Heart left ventricle (tissue), 16 donors: ENCODE data around the gene STXBP5L. TPM values are rescaled to one million over a fixed set of nuclear protein-coding genes. Genes with fewer than 3 reads are reported as not detected.
A peak's percentile ranks its signal among the peaks of the same experiment; 100 is the strongest.

Experiments
- ATAC-seq, 4 donors: fragments of 200-7000 bp; cut with Tn5 transposase; one replicate each; pipeline ENCODE4 v1.9.1; 2020 to 2022; ENCODE audit warnings: moderate library complexity in 4 of 4, mild to moderate bottlenecking in 3 of 4, moderate number of reproducible peaks in 1 of 4
- DNase-seq, 5 donors: peaks; one replicate each; pipeline ENCODE4 v3.0.0-alpha.2; 2020
- H3K27ac ChIP-seq, 12 donors: fragments of 200-600 bp; sonication (generic) in 4 of 12; one replicate each; pipeline versions ENCODE4 v1.5.0 to v1.8.0; 2016 to 2022; ENCODE audit warnings: mild to moderate bottlenecking in 2 of 12
- H3K27me3 ChIP-seq, 9 donors: fragments of 200-600 bp; sonication (generic) in 2 of 9; one replicate each; pipeline versions ENCODE4 v1.5.1 to v1.8.0; 2016 to 2022; ENCODE audit warnings: mild to moderate bottlenecking in 3 of 9
- H3K36me3 ChIP-seq, 9 donors: fragments of 200-600 bp; sonication (generic) in 2 of 9; one replicate each; pipeline versions ENCODE4 v1.5.0 to v1.8.0; 2018 to 2022; ENCODE audit warnings: mild to moderate bottlenecking in 2 of 9
- H3K4me1 ChIP-seq, 12 donors: fragments of 200-600 bp; sonication (generic) in 4 of 12; one replicate each; pipeline versions ENCODE4 v1.5.0 to v1.8.0; 2016 to 2022; ENCODE audit warnings: mild to moderate bottlenecking in 3 of 12
- H3K4me3 ChIP-seq, 12 donors: fragments of 200-600 bp; sonication (generic) in 4 of 12; one replicate each; pipeline versions ENCODE4 v1.5.0 to v1.8.0; 2017 to 2022; ENCODE audit warnings: mild to moderate bottlenecking in 9 of 12, moderate library complexity in 4 of 12
- H3K9me3 ChIP-seq, 12 donors: fragments of 200-600 bp; sonication (generic) in 4 of 12; one replicate each; pipeline versions ENCODE4 v1.5.0 to v1.8.0; 2016 to 2022; ENCODE audit warnings: mild to moderate bottlenecking in 1 of 12
- CTCF ChIP-seq, 12 donors: fragments of 200-600 bp; sonication (generic) in 4 of 12; IDR thresholded peaks; one replicate each; pipeline versions ENCODE4 v1.5.0 to v1.8.0; 2018 to 2022; ENCODE audit warnings: antibody characterized with exemption in 12 of 12, mild to moderate bottlenecking in 5 of 12
- POLR2A ChIP-seq, 2 donors: fragments of 450-650 bp; IDR thresholded peaks; one replicate each; pipeline ENCODE4 v1.6.1; 2017; ENCODE audit warnings: antibody characterized with exemption in 2 of 2, mild to moderate bottlenecking in 2 of 2, moderate library complexity in 2 of 2
- WGBS, 4 donors: extraction: QIAGEN DNeasy Blood & Tissue Kit in 2 of 4; methylation state at CpG; one replicate each; pipeline versions ENCODE4 v1.1.5 to v1.1.7; 2013 to 2018; 5-methylcytosine and 5-hydroxymethylcytosine counted together
- intact Hi-C, 10 donors: fragments of 100-400 bp; cut with DNase I; formaldehyde crosslinking; loops; one replicate each; pipeline versions ENCODE4 v1.11.1 to v1.14.2; 2022
- polyA plus RNA-seq, 2 donors: library from polyadenylated mRNA; stranded (reverse); fragments of 200-250 nt; gene quantifications; one replicate each; pipeline ENCODE4 v1.2.3, GENCODE V29; 2013
- total RNA-seq, 9 donors: library from RNA; depleted of rRNA in 2 of 9; stranded (reverse); fragments of >200 nt in 2 of 9; fragmentation: NEBNext Ultra II Directional in 3 of 9; extraction: Animal tissue kit (Norgen Biotek cat#: 25700) in 3 of 9; gene quantifications; one replicate each; pipeline versions ENCODE4 v1.1.0 to v1.2.4, GENCODE V29; 2016 to 2023
- donor health status: ischemic (EF 13 %, LVEDD 7.1; RV severe dilation, severe dysfunction).
- donor health status: healthy with polysubstance abuse.
- donor health status: DM: no; HTN: yes; CAD: no.
- donor health status: DM: no; HTN: no; CAD: no.
- donor health status: ischemic (EF 25% LVEDD 6.9; RV normal size, moderate dysfunction).
- donor health status: ischemic (EF 25% LVEDD 5.7; RV mildly dilated, moderate dysfunction).
- donor health status: healthy.
- donor health status: DM: yes; HTN: yes; CAD: no.
- donor health status: ischemic (EF 35%, LVEDD 5.7; RV mildly dilated, moderate dysfunction).
- donor health status: nonischemic (EF 11% LVEDD 7.7; RV severe dilation, severe dysfunction).
- donor health status: DM: yes; HTN: yes; CAD: no.
- donor health status: PGD.
- donor health status: ischemic (EF 29% LVEDD 5.4; RV normal size, mild dysfunction).
- donor health status: nonischemic (EF 23%, LVEDD 6.1; RV moderate dilation, normal function).

Gene STXBP5L
- total and polyA plus RNA-seq, 11 donors: 0.10 TPM; not detected in 10

DNA sequence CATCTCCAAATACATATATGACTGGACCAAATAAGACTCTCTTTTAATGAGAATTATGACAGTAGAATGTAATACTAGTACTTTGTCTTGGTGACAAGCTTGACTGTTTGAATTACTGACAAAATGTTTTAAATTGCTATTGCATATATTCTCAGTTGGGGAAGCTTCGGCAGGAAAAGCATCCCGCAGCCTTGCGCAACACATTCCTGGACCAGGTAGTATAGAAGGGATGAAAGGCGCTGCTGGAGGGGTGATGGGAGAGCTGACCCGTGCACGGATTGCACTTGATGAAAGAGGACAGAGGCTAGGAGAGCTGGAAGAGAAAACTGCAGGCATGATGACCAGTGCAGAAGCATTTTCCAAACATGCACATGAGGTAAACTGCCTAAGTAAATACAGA lies 510.2 kb downstream of the STXBP5L start:
- H3K4me1 ChIP-seq: no peaks in the 10 kb centered on the region
- no peaks in the 10 kb centered on the region for H3K36me3 ChIP-seq
- H3K27ac ChIP-seq: no peak overlapping the region
- TF ChIP-seq CTCF (IDR thresholded peaks at IDR 0.05): no peak
- no peak overlapping the region for H3K4me3 ChIP-seq
- 91 to 95% (median 92%) methylated on average over 6 of the region's 6 CpGs for WGBS, 4 donors
- H3K27me3 ChIP-seq: no peaks in the 10 kb centered on the region
- intact Hi-C loops: no loop called here
- no peaks in the 10 kb centered on the region for H3K9me3 ChIP-seq
- no peak for ATAC-seq
- no peak for DNase-seq

GRCh38 chr3:121424549-121424948 lies 516.5 kb downstream of the STXBP5L start:
- Histone ChIP-seq H3K27ac (no peak overlapping the region), H3K36me3 (no peaks in the 10 kb centered on the region), H3K4me3 (no peak overlapping the region), H3K27me3 (no peaks in the 10 kb centered on the region), H3K9me3 (no peaks in the 10 kb centered on the region), H3K4me1 (no peaks in the 10 kb centered on the region)
- intact Hi-C loops: no loop called here
- no peak for DNase-seq
- no peak for TF ChIP-seq CTCF (IDR thresholded peaks at IDR 0.05)
- no peak for TF ChIP-seq POLR2A (IDR thresholded peaks at IDR 0.05)
- no peak for ATAC-seq

DNA sequence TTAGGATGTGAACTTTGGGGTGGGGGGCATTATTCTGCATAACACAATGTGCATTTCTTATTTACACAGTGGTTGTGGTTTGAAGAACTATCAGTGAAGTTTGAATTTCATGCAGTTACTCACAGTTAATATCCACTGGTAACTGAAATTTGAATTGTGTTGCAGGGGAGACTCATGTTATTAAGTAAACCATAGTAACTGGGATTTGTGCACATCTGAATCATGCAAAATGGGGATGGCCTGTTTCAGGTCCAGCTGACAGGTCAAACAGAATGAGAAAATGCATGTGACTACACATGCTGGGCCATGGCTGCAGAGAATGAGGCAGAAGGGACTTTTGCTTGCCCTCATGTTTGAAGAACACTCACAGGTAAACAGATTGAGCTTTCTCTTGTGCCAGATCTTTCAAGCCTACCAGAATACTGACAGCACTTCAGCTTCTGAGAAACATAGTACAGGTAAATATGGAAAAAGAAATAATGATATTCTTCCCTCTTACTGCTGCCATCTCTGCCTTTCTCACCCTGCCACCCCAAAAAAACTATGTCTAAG lies 522.7 kb downstream of the STXBP5L start:
- ATAC-seq (no peak), DNase-seq (no peak)
- TF ChIP-seq CTCF (IDR thresholded peaks at IDR 0.05): no peak
- TF ChIP-seq POLR2A (IDR thresholded peaks at IDR 0.05): no peak
- H3K36me3 ChIP-seq: no peaks in the 10 kb centered on the region
- peaks cover 0 to 15% (median 0%) of the 10 kb centered on the region in 12 donors for H3K4me1 ChIP-seq
- no peak overlapping the region for H3K27ac ChIP-seq
- no peak overlapping the region for H3K4me3 ChIP-seq
- intact Hi-C loops: no loop called here
- no peaks in the 10 kb centered on the region for H3K27me3 ChIP-seq
- H3K9me3 ChIP-seq: no peaks in the 10 kb centered on the region

DNA sequence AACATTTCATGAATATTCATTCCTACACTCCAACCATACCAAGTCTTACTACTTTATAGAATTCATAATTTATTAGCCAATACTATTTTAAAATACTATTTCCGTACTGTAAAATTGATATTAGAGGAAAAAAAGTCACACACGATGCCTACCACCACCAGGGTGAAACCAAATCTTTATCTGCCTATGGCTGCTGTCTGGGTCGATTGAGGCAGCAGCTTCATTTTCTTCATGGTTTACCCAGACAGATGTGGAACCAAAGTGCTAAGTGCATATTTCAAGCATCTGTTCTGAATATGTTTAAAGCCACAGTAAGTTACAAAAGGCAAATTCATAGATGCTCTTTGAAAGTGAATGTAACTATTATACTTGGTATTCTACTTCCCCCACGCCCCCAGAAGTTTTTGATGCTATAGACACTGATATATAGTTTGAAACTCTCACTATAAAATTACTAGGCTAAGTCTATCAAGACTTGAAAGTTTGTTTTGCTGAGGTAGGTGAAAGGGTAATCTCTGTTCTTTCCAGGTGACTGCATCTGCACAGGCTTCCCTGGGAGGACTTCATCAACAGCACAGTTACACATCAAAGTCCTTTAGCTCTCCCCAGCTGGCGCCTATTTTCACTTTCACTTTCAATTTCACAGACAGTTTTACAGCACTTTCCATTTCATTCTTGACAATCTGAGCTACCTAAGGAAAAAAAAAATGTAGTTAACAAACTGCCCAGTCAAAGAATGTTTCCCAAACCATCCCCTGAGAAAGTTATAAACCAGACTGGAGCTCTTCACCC lies 523.9 kb downstream of the STXBP5L start:
- DNase-seq (peak in 1 of 5 donors; percentile 9), ATAC-seq (peak in 1 of 4 donors; percentile 47)
- Histone ChIP-seq H3K9me3 (no peaks in the 10 kb centered on the region), H3K27me3 (no peaks in the 10 kb centered on the region), H3K27ac (peak overlapping the region in 1 of 12 donors; percentile 3), H3K36me3 (no peaks in the 10 kb centered on the region), H3K4me3 (peak overlapping the region in 11 of 12 donors; percentile 1 to 51 (median 30)), H3K4me1 (peaks cover 0 to 15% (median 0%) of the 10 kb centered on the region in 12 donors)
- intact Hi-C loops: no loop called here
- 68 to 77% (median 70%) methylated on average over 5 of the region's 5 CpGs for WGBS, 4 donors
- TF ChIP-seq CTCF (IDR thresholded peaks at IDR 0.05): no peak
- TF ChIP-seq POLR2A (IDR thresholded peaks at IDR 0.05): no peak
